Inflammatory macrophage treated with lipopolysaccharide for 4 hours (primary cell): ENCODE results near the gene MIF.
"Not testable (repeated sequence)": the region's sequence is repeated elsewhere in the genome, so short reads cannot be mapped to it uniquely, and the experiment has no call there.

ENCODE experiments used
- DNase-seq: peaks from one replicate; pipeline ENCODE4 v3.0.0-alpha.2; 2020

Gene MIF

GRCh38 chr22:23877566-23877965, 16.6 kb upstream of the MIF start:
- DNase-seq: no peak

DNA sequence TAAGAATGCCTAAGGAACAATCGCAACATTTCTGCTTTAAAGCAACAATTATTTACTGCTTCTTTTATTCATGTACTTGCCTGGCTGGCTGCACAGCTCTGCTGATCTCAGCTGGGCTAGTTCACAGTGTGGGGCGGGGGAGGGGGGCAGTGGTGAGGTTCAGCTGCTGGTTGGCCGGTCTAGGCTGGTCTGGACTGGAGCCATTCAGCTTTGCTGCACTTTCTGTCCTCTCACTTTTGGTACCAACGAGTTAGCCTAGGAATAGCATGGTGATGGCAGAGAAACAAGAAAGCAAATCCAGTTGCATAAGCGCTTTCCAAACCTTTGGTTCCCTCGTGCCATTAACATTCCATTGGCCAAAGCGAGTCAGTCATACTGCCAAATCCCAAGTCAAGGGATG, 16.0 kb upstream of the MIF start:
- DNase-seq: no peak

DNA sequence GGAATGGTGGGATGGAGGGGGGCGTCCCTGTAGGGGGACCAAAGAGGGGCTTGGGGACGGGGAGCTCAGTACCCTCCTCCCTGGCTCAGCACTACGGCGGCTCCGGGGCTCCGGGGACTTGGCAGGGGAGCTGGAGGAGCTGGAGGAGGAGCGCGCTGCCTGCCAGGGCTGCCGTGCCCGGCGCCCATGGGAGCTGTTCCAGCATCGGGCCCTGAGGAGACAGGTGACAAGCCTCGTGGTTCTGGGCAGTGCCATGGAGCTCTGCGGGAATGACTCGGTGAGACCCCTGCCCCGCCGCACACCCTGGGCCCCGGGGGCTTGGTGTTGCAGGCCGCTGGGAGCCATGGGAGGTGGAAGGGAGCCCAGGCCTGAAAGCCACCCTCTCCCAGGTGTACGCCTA, 11.8 kb upstream of the MIF start:
- no peak for DNase-seq

DNA sequence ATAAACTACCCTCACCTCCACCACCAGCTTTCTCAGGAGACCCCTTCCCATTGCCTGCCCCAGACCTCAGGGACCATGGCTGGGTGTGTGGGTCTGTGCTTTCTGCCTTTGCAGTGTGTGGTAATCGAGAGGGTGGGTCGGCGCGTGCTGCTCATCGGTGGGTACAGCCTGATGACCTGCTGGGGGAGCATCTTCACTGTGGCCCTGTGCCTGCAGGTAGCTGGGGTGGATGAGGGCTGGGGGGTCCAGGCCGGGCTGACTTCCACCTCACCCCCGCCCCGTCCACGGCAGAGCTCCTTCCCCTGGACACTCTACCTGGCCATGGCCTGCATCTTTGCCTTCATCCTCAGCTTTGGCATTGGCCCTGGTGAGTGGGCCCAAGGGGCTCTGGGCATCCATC, 10.5 kb upstream of the MIF start:
- DNase-seq: no peak

DNA sequence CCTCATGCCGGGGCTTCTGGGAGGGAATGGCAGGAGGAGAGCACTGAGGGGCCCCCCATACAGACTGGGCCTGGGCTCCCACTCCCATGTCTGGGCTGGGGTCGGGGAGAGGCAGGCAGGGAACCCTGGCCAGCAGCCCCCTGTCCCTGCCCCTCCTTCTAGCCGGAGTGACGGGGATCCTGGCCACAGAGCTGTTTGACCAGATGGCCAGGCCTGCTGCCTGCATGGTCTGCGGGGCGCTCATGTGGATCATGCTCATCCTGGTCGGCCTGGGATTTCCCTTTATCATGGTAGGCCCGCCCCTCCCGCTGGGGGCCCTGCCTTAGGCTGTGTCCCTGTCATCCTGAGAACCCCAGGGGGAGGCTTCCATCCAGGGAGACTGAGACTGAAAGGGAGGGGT, 10.0 kb upstream of the MIF start:
- no peak for DNase-seq

GRCh38 chr22:23888615-23889401, 5.4 kb upstream of the MIF start:
- DNase-seq: peak; percentile 14

DNA sequence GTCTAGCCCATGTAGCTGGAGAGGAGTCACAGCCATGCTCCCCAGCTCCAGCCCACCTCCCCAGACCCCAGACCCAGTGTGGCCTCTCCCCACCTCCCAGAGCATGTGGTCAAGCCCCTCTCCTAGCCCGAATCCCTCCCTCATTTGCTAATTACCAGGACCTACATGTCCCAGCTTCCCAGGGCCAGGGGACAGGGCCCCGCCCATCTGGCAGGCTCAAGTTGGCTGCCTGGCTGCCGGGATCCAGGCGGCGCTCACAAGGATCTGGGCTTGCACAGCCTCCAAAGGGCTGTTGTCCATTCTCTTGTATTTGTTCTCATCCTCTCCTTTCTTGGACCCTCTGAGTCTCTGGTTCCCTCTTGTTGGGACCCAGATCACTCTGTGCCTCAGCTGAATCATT, 4.6 kb upstream of the MIF start:
- no peak for DNase-seq

GRCh38 chr22:23891726-23892125, 2.5 kb upstream of the MIF start:
- DNase-seq: no peak

DNA sequence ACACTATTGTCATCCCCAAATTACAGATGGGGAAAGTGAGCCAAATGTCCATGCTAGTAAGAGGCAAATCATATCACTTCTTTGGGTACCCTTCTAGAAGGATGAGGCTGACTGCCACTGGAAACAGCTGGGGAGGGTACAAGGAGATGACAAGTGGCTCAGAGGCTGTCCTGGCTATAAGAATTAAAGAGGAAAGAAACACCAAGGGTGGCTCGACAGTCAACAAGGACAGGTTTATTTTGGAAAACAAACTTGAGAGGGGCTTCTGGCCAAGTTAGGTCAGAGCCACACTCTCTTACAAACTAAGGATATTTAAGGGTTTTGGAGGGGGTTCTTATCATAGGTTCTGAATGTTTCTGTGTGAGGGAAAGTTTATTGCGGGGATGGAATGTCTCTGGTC, 2.1 kb upstream of the MIF start:
- DNase-seq: no peak

DNA sequence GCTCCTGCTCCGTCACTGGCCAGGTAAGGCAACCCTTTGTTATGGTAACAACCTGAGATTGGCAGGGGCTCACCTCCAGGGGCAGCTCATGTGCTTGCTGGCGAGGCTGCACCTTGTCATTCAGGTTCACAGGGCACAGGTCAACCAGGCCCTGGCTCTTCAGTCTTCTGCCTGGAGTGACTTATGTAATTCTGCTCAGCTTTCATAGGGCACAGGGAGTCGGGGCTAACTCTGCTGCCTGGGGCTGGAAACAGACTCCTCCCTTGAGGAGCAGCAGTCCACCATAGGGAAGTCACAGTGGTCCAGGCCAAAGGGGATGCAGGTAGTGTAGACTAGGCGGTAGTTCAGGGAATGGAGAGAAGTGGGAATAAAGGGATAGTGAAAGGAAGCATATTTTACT, 1.5 kb upstream of the MIF start:
- DNase-seq: no peak

DNA sequence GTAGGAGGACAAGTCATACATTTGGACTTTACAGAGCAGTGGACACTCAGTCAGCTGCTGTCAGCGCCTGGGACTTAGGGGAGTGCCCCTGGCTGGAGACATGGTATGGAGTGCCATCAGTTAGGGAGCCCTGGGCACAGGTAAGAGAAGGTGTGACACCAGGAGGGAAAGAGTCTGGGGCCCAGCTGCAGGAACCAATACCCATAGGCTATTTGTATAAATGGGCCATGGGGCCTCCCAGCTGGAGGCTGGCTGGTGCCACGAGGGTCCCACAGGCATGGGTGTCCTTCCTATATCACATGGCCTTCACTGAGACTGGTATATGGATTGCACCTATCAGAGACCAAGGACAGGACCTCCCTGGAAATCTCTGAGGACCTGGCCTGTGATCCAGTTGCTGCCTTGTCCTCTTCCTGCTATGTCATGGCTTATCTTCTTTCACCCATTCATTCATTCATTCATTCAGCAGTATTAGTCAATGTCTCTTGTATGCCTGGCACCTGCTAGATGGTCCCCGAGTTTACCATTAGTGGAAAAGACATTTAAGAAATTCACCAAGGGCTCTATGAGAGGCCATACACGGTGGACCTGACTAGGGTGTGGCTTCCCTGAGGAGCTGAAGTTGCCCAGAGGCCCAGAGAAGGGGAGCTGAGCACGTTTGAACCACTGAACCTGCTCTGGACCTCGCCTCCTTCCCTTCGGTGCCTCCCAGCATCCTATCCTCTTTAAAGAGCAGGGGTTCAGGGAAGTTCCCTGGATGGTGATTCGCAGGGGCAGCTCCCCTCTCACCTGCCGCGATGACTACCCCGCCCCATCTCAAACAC, 850 bp upstream of the MIF start:
- no peak for DNase-seq

GRCh38 chr22:23894710-23895598, 771 bp downstream of the MIF start:
- DNase-seq: peak; percentile 66

GRCh38 chr22:23895599-23896144, 1.5 kb downstream of the MIF start:
- DNase-seq: no peak

- DNase-seq: no peak
Measured at GRCh38 chr22:23896166-23896522, 2.0 kb downstream of the MIF start.

DNA sequence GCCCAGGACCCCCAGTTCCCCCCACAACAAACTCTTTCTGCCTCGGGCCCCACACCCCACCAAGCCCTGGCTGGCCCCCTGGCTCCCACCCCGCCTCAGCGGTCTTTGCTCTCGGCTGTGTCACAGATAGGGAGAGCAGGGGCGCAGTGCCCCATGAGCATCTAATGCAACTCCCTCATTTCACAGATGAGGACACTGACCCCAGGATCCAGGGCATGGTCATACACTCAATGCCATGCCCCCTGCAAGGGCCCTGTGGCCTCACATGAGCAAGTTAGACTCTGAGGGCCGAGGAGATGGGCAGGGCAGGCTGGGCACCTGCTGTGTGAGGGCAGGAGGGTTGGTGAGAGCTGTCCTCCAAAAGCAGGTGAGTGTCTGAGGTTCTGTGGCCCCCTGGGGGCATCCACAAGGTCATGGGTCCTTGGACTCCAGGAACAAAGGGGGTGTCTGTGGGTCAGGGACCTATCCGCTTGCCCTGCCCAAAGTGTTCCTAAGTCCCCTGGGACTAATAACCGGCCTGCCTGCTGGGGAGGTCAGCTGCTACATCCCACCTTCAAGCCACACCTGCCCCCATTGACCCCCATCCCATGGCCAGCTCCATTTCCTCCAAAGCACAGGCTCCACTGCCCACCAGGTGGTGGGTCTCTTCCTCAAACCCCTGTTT, 2.5 kb downstream of the MIF start:
- no peak for DNase-seq

DNA sequence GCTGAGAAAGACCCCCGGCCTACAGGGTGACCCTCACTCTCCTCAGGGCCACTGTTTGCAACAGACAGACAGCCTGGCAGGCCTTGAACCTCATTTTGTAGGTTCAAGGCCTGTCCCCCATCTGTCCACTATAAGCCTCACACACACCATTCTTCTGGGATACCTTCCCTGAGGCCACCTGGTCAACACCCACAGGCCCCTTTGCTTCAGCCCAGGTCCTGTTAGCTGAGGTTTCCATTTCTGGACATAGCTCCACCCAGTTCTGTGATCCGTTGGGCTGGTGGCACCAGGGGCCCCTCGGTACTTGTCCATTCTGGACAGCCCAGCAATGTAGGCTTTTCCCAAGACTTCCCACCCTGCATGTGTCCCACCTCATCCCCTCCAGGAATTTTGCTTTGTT, 3.1 kb downstream of the MIF start:
- DNase-seq: no peak

DNA sequence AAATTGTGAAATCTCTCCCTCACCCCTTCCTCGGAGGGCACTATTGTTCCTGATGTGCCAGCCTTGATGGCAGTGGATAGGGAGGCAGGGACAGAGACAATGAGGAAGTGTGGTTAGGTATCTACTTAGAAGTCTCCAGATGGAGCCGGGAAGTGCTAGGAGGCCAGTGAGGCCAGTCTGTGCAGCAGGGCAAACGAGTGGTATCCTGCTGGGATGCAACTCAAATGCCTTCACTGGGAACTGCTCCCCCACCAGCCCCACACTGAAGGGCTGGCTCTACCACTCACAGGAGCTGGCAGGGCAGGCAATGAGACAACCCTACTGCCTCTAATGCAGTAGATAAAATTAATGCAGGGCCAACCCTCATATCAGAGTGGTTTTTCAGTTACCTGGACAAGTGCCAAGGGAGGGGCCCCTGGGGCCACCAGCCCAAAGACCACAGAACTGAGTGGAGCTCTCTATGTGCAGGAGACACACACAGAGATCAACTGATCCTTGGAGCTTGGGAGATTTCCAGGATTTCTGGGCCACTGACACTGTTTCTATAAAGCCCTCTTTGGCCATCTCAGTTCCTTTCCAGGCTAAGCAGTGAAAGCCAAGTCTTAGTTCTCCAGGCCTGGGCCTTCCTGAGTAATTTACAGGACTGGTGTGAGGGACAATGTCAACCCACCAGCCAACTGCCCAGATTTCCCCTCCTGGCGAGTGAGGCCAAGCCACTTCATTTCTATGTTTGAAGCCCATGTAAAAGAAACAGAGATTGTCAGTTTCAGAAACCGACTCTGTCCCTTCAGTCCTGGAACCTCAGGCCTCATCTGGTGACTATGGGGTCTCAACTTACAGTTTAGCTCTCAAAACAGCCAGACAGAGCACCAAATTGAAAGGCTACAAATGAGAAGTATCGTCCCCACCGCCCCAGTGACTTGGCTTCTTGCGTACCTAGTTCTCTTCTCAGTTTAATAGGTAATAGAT, 4.1 kb downstream of the MIF start:
- DNase-seq: no peak

DNA sequence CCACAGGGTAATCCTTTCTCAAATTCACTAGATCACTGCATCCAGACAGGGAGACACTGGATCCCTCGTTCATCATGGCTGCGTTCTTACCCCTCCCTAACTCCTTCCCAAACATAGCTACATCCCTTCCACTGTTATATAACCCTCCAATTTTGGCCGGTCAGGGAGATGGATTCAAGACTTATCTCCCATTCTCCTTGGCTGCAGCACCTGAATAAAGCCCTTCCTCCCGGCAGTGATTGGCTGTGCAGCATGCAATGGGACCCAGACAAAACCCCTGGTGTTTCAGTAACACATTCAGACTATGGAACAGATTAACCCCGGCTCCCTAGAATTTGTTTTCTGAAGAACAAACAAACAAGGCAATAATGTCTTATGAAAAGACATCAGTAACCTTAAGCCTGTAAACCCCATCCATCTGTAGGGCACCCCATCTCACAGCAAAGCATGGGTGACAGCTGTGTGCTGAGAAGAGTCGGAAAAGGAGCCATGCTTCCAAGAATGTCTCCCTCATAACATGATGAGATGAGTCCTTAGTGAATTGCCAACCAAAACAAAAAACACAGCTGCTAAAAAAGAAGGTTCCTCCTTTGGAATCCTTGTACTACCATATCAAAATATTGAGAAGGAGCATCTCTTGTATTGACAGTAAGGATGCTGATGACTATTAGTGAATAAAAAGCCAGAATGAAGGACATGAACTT, 5.0 kb downstream of the MIF start:
- no peak for DNase-seq

DNA sequence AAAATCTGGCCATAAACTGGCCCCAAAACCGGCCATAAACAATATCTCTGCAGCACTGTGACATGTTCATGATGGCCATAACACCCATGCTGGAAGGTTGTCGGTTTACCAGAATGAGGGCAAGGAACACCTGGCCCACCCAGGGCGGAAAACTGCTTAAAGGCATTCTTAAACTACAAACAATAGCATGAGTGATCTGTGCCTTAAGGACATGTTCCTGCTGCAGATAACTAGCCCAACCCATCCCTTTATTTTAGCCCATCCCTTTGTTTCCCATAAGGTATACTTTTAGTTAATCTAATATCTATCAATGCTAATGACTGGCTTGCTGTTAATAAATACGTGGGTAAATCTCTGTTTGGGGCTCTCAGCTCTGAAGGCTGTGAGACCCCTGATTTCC, 6.0 kb downstream of the MIF start:
- not testable (repeated sequence) for DNase-seq

DNA sequence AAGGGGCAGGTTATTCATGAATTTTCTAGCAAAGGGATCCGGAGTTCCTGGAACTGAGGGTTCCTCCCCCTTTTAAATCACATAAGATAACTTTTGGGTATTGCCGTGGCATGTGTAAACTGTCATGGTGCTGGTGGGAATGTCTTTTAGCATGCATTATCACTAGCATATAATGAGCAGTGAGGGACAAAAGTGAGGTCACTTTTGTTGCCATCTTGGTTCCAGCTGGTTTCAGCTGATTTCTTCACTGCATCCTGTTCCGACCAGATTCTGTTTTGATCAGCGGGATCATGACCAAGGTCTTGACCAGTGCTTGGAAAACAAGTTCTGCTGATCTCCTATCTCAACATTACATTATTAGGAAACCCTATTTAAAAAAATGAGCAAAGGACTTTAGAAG, 7.4 kb downstream of the MIF start:
- no peak for DNase-seq
